NOMO-1 treated with DMSO at 0.1 percent for 48 hours (cell line): ENCODE results near the gene CACNG3.
"Not testable (repeated sequence)": the region's sequence is repeated elsewhere in the genome, so short reads cannot be mapped to it uniquely, and the experiment has no call there.

Experiments
- DNase-seq: peaks from one replicate; lab custom pipeline; 2025; ENCODE audit not compliant: unreplicated experiment; lab: John Stamatoyannopoulos, UW

The CACNG3 gene

GRCh38 chr16:24255456-24256371, at the start of gene CACNG3:
CACNG3 (plus strand) TSS chr16:24256335; CDS start chr16:24256755, 420 bp downstream.
- DNase-seq = peak; percentile 47

DNA sequence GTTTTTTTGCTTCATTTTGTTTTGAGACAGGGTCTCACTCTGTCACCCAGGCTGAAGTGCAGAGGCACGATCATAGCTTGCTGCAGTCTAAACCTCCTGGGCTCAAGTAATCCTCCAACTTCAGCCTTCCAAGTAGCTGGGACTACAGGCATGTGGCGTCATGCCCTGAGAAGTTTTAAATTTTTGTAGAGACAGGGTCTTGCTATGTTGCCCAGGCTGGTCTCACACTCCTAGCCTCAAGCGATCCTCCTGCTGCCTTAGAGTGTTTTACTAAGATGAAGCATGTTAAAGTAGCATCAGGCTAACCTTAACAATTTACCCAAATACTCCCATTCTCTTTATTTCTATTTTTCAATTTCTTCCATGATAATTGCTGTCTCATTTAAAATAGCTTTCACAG, 49.2 kb upstream of the CACNG3 start:
- no peak for DNase-seq

GRCh38 chr16:24208710-24209109, 47.4 kb upstream of the CACNG3 start:
- DNase-seq = no peak

DNA sequence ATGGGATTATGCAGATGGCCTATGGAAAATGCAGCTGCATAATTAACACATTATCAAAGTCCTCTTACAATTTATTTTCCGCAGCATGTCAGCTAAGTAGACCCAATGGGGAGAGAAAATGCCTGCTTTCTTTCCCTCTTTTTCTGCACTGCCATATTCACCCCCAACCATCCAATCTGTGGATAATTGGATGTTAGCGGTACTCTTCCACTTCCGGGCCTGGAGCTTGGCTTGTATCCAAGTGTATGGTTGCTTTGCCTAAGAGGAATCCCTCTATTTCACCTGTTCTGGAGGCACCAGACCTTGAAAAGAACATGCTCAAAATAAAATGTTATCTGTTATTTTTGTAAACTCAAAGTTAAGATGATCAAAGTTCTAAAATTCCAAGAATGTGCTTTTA, 41.1 kb upstream of the CACNG3 start:
- DNase-seq = no peak

- DNase-seq = no peak
These were observed 39.2 kb upstream of the CACNG3 start for GRCh38 chr16:24216961-24217360.

GRCh38 chr16:24217461-24217860, 38.7 kb upstream of the CACNG3 start:
- DNase-seq = no peak

DNA sequence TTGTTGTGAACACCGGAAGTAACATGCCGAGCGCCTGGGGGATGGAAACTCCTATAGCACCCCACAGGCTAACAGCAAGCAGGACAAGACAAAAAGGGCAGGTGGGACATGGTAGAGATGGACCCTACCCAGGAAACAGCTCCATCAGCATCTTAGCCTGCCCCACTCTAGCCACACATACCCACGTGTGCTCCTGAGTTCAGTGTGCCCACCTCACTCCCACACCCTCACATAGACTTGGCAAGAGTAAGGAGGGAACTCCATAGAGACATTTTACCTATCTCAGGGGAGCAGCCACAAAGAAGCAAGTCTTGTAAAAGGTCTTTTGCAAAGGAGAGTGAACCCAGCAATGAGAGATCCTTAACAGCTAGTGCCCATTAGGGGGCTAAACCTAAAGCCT, 37.8 kb upstream of the CACNG3 start:
- no peak for DNase-seq

- no peak for DNase-seq
These were observed 34.9 kb upstream of the CACNG3 start for GRCh38 chr16:24221219-24221618.

GRCh38 chr16:24228514-24228913, 27.6 kb upstream of the CACNG3 start:
- no peak for DNase-seq

GRCh38 chr16:24232936-24233335, 23.2 kb upstream of the CACNG3 start:
- no peak for DNase-seq

DNA sequence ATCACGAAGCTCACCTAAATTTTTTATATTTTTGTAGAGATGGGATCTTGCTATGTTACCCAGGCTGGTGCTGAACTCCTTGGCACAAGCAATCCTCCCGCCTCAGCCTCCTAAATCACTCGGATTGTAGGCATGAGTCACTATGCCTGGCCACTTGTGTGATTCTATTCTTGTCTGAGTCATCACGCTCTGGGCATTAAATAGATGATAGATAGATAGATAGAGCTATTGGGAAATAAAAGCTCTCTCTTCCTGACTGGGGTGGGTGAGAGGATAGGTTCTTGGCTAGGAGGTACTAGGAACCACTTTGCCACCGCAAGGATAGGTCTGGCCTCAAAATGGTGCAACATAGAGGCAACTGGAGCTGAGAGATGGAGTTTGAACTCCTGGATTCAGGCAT, 21.4 kb upstream of the CACNG3 start:
- no peak for DNase-seq

GRCh38 chr16:24235806-24236205, 20.3 kb upstream of the CACNG3 start:
- DNase-seq = no peak

DNA sequence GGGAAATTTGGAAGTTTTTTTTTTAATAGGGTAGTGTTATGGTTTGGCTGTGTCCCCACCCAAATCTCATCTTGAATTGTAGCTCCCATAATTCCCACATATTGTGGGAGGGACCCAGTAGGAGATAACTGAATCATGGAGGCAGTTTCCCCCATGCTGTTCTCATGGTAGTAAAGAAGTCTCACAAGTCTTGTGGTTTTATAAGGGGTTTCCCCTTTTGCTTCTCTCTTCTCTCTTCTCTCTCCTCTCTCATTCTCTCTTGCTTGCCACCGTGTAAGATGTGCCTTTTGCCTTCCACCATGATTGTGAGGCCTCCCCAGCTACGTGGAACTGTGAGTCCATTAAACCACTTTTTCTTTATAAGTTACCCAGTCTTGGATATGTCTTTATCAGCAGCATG, 17.3 kb upstream of the CACNG3 start:
- not testable (repeated sequence) for DNase-seq

DNA sequence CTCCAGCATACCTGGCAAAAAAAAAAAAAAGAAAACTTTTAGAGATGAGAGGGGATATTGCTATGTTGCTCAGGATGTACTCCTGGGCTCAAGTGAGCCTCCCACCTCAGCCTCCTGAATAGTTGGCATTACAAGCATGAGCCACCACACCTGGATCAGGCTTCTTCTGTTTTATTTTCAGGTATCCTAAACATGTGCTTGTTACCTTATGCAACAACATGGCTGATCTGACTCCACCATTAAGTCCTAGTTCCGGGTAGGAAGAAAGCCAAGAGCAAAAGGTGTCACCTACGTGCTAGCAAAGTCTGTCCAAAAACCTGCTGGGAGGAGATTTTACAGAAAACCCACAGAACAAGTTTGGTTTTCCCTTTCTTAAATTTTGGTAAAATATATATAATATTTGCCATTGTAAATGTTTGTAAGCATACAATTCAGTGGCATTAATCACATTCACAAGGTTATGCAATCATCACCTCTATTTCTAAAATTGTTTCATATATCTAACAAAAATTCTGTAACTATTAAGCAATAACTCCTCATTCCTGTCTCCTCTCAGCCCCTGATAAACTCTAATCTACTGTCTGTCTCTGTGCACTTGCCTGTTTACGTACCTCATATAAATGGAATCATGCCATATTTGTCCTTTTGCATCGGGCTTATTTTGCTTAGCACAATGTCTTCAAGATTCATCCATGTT, 9.1 kb upstream of the CACNG3 start:
- DNase-seq = no peak

GRCh38 chr16:24253192-24253591, 2.9 kb upstream of the CACNG3 start:
- DNase-seq = peak; percentile 49

DNA sequence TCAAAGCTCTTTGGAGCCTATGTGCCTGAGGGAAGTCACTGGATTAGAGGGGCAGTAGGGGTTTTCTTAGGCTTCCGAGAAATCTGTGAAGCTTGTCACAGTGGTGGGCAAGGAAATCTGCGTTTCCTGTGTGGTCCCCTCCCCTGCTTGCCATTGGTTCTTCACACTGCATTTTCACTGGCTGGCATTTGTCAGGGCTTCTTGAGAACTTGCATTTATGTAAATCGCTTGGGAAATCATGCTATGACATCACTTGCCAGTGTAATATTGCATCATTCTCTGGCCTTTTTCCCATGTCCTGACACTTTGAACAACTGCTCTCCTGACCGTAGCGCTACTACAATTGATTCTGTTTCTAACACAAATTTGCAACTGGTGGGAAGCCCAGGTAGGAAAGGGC, 1.8 kb downstream of the CACNG3 start:
- DNase-seq = no peak

GRCh38 chr16:24258791-24259190, 2.7 kb downstream of the CACNG3 start:
- DNase-seq = no peak

GRCh38 chr16:24262816-24263215, 6.7 kb downstream of the CACNG3 start:
- no peak for DNase-seq

DNA sequence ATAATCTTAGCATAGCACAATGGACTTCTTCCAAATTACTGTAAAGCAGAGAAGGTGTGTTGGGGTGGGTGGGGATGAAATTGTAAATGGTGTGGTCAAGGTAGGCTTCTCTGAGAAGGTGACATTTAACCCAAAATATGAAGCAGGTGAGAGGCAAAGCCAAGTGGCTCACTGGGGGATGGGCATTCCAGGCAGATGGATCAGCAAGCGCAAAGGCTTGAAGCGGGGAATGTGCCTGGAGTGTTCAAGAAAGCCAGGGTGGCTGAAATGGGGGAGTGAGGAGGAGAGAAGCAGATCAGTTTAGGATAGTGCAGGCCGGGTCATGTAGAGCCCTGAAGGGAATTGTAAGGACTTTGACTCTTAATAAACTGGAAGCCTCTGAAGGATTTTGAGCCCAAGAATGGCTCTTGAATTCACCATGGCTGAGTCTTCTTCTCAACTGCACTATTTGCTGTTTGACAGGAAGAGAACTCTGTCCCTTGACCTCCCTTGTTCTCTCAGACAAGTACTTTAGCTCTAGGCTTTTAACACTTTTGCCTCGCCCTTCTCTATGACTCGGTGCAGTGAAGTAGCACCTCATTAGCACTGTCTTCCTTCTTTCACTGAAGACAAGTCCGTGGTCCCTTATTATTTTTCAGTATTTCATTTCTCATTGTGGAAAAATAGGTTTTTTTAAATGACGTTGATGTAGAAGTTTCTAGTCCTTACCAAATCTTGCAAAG, 14.7 kb downstream of the CACNG3 start:
- no peak for DNase-seq

DNA sequence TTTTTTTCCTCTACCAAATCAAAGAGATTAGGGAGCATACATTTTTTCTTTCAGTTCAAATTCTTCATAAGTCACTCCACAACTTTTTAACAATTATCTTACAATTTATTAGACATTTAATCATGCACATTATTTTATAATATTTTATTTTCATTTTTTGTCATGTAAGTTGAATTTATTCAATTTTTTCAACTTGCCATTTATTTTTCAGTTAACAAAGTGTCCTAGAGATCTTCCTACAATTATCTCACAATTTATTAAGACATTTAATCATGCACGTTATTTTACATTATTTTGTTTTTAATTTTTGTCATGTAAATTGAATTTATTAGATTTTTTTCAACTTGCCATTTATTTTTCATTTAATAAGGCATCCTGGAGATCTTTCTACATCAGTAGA, 16.2 kb downstream of the CACNG3 start:
- no peak for DNase-seq

GRCh38 chr16:24273508-24274182, 17.5 kb downstream of the CACNG3 start:
- DNase-seq = peak; percentile 78
